Psoas muscle (tissue), 8 donors: ENCODE results near the gene MTF2. TPM values are rescaled to one million over a fixed set of nuclear protein-coding genes. Genes with fewer than 3 reads are reported as not detected.

ENCODE experiments used
- ATAC-seq, 4 donors: fragments of 200-7000 bp; cut with Tn5 transposase; one replicate each; pipeline ENCODE4 v1.9.1; 2020; ENCODE audit warnings: moderate library complexity in 3 of 4, mild to moderate bottlenecking in 2 of 4
- DNase-seq, 2 donors: peaks; one replicate each; pipeline ENCODE4 v3.0.0-alpha.2; 2020
- H3K27ac ChIP-seq: fragments of 200-600 bp; one replicate; pipeline ENCODE4 v1.8.0; 2022
- H3K27me3 ChIP-seq, 3 donors: fragments of 200-600 bp in 1 of 3; one replicate each; pipeline versions ENCODE4 v1.6.1 to v1.8.0; 2013 to 2022; ENCODE audit warnings: low read length in 2 of 3, mild to moderate bottlenecking in 2 of 3, moderate library complexity in 1 of 3; ENCODE audit not compliant: insufficient read depth in 3 of 3
- H3K36me3 ChIP-seq, 2 donors: fragments of 200-600 bp in 1 of 2; one replicate each; pipeline versions ENCODE4 v1.6.1 to v1.8.0; 2013 to 2022; ENCODE audit warnings: low read depth in 1 of 2, mild to moderate bottlenecking in 1 of 2, moderate library complexity in 1 of 2; ENCODE audit not compliant: insufficient read depth in 1 of 2
- H3K4me1 ChIP-seq: fragments of 200-600 bp; one replicate; pipeline ENCODE4 v1.8.0; 2022
- H3K4me3 ChIP-seq: fragments of 200-600 bp; one replicate; pipeline ENCODE4 v1.8.0; 2022; ENCODE audit warnings: mild to moderate bottlenecking
- H3K9me3 ChIP-seq: fragments of 200-600 bp; one replicate; pipeline ENCODE4 v1.8.0; 2022
- CTCF ChIP-seq: fragments of 200-600 bp; IDR thresholded peaks from one replicate; pipeline ENCODE4 v1.8.0; 2022; ENCODE audit warnings: antibody characterized with exemption
- WGBS, 3 donors: extraction: QIAGEN DNeasy Blood & Tissue Kit; methylation state at CpG; one replicate each; pipeline versions ENCODE4 v1.1.6 to v1.1.7; 2013; 5-methylcytosine and 5-hydroxymethylcytosine counted together
- intact Hi-C, 2 donors: fragments of 100-400 bp; cut with DNase I; formaldehyde crosslinking; loops; one replicate each; pipeline versions ENCODE4 v1.11.0 to v1.14.2; 2022
- polyA plus RNA-seq, 3 donors: library from polyadenylated mRNA; stranded (reverse); fragments of 200-250 nt; gene quantifications; one replicate each; pipeline ENCODE4 v1.2.3, GENCODE V29; 2013
- total RNA-seq, 4 donors: library from RNA; stranded (reverse); fragmentation: NEBNext Ultra II Directional in 2 of 4; extraction: Animal tissue kit (Norgen Biotek cat#: 25700) in 2 of 4; gene quantifications; one replicate each; pipeline versions ENCODE4 v1.2.1 to v1.2.4, GENCODE V29; 2021 to 2023
- donor health status: healthy with polysubstance abuse.
- donor health status: DM: no; HTN: no; CAD: no; lungs with moderate emphysema.
- donor health status: Bipolar disorder and iron deficiency.
- donor health status: healthy.
- donor health status: DM: yes; HTN: yes; CAD: no.
- donor health status: DM: no; HTN: no; CAD: no.
- donor health status: DM: no; HTN: no; CAD: no.
- donor health status: DM: yes; HTN: yes; CAD: no.

MTF2 gene
- total and polyA plus RNA-seq, 7 donors, result 4.1 to 10.6 (median 7.6) TPM

GRCh38 chr1:93061895-93062792, 16.9 kb upstream of the MTF2 start:
- intact Hi-C loops, result loop anchor here (5.0 to 10.0 kb wide), 2 partner anchors 40 to 207 kb away; no protein-coding TSS in a partner anchor
- no peaks in the 10 kb centered on the region for H3K27me3 ChIP-seq
- ATAC-seq, result peak; percentile 49 to 70 (median 61)

GRCh38 chr1:93076268-93076667, 2.8 kb upstream of the MTF2 start:
- H3K9me3 ChIP-seq, result no peaks in the 10 kb centered on the region
- no peak overlapping the region for H3K4me3 ChIP-seq
- intact Hi-C loops, result loop anchor here (5.0 kb wide), 2 partner anchors 101 to 106 kb away; partner anchors contain the start of genes CCDC18 (in 1 of the 2) and TMED5 (in 1 of the 2)
- 79 to 83% (median 83%) methylated on average over 4 of the region's 4 CpGs for WGBS, 3 donors
- no peak for TF ChIP-seq CTCF
- H3K4me1 ChIP-seq, result peaks cover 12% of the 10 kb centered on the region
- no peaks in the 10 kb centered on the region for H3K27me3 ChIP-seq
- DNase-seq (no peak), ATAC-seq (no peak)
- no peaks in the 10 kb centered on the region for H3K36me3 ChIP-seq
- H3K27ac ChIP-seq, result no peak overlapping the region

More at GRCh38 chr1:93061895-93062792, 16.9 kb upstream of the MTF2 start:
- H3K9me3 ChIP-seq, result no peaks in the 10 kb centered on the region
- H3K4me1 ChIP-seq, result no peaks in the 10 kb centered on the region
- H3K27ac ChIP-seq, result no peak overlapping the region
- WGBS, 3 donors, result 52 to 60% (median 60%) methylated on average over 3 of the region's 3 CpGs
- H3K4me3 ChIP-seq, result no peak overlapping the region
- DNase-seq, result no peak
- TF ChIP-seq CTCF, result peak; percentile 36
- H3K36me3 ChIP-seq, result no peaks in the 10 kb centered on the region

- intact Hi-C loops, result loop anchor here (5.0 kb wide), 2 partner anchors 99 to 104 kb away; partner anchors contain the start of genes CCDC18 (in 1 of the 2) and TMED5 (in 1 of the 2)
- H3K4me3 ChIP-seq, result peak overlapping the region; percentile 82
- no peaks in the 10 kb centered on the region for H3K36me3 ChIP-seq
- ATAC-seq (peak in 1 of 4 donors; percentile 31), DNase-seq (no peak)
- no peak for TF ChIP-seq CTCF
- peaks cover 21% of the 10 kb centered on the region for H3K4me1 ChIP-seq
- H3K27me3 ChIP-seq, result no peaks in the 10 kb centered on the region
- peak overlapping the region; percentile 84 for H3K27ac ChIP-seq
- H3K9me3 ChIP-seq, result no peaks in the 10 kb centered on the region
- WGBS, 3 donors, result 21 to 27% (median 24%) methylated on average over 3 of the region's 3 CpGs
These were observed 880 bp upstream of the MTF2 start for GRCh38 chr1:93078203-93078602.

DNA sequence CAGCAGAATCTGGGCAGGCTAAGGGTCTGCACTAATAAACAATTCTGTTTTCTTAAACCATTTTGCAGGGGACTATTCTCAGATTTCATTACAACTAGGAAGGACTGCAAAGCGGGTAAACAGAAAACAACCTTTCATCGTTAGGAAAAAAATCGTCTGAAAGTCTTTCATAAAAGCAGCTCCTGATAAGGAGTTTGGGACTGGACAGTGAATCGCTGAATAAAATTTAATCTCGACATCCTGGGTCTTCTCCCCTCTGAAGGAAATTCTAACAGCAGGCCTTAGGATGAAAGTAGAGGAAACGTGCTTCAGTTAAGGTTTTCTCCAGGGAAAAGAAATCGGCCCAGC, 471 bp upstream of the MTF2 start:
- TF ChIP-seq CTCF, result no peak
- no peak for ATAC-seq
- Histone ChIP-seq H3K4me1 (peaks cover 21% of the 10 kb centered on the region), H3K27me3 (no peaks in the 10 kb centered on the region), H3K9me3 (no peaks in the 10 kb centered on the region), H3K36me3 (no peaks in the 10 kb centered on the region), H3K27ac (peak overlapping the region; percentile 84), H3K4me3 (peak overlapping the region; percentile 82)
- no peak for DNase-seq
- WGBS, 3 donors, result 1 to 3% (median 1%) methylated on average over 7 of the region's 7 CpGs
- intact Hi-C loops, result loop anchor here (5.0 kb wide), 2 partner anchors 99 to 104 kb away; partner anchors contain the start of genes CCDC18 (in 1 of the 2) and TMED5 (in 1 of the 2)
